Measurements from ENCODE around the gene L1TD1.

Gene L1TD1

GRCh38 chr1:62229468-62229867, 34.8 kb downstream of the L1TD1 start:
- Histone ChIP-seq H3K27ac (replicated peaks; ENCODE audit: low read length) (no peak overlapping the region), H2BK15ac (ENCODE audit: low read length) (no peak overlapping the region), H2AFZ (ENCODE audit: low read length) (no peak overlapping the region), H2BK5ac (ENCODE audit: low read length) (no peak overlapping the region), H3K23ac (ENCODE audit: low read depth, low read length, poor library complexity) (no peak overlapping the region), H3K27me3 (ENCODE audit: control insufficient read depth in 3 of 3, insufficient read depth in 3 of 3, low read depth in 1 of 3, low read length in 3 of 3) (no peaks in the 10 kb centered on the region), H3K9ac (ENCODE audit: low read depth, low read length, poor library complexity) (no peak overlapping the region), H4K91ac (ENCODE audit: low read depth, low read length, poor library complexity) (no peak overlapping the region), H2BK12ac (ENCODE audit: low read length) (no peak overlapping the region), H3K4ac (ENCODE audit: low read length) (no peak overlapping the region), H3K14ac (ENCODE audit: low read length) (no peak overlapping the region), H3K4me1 (ENCODE audit: control insufficient read depth in 2 of 2, insufficient read depth in 1 of 2, low read depth in 1 of 2, low read length in 2 of 2) (peaks cover 0 to 5% of the 10 kb centered on the region in 2 donors), H3K4me3 (ENCODE audit: low read length in 2 of 2) (no peak overlapping the region), H3K4me2 (ENCODE audit: insufficient read depth, low read length, poor library complexity, severe bottlenecking) (no peak overlapping the region), H4K8ac (ENCODE audit: low read depth, low read length) (no peak overlapping the region), H2AK5ac (ENCODE audit: low read depth, low read length) (no peak overlapping the region), H3K18ac (ENCODE audit: low read length) (no peak overlapping the region), H2BK120ac (ENCODE audit: low read depth, low read length) (no peak overlapping the region), H3K79me1 (ENCODE audit: low read depth, low read length) (no peaks in the 10 kb centered on the region), H3K36me3 (replicated peaks in 1 of 2; ENCODE audit: control insufficient read depth in 2 of 2, insufficient read depth in 2 of 2, low read length in 2 of 2) (peaks cover 0 to 2% of the 10 kb centered on the region in 2 donors), H3K9me3 (replicated peaks in 1 of 2; ENCODE audit: control insufficient read depth in 2 of 2, insufficient read depth in 1 of 2, low read depth in 1 of 2, low read length in 2 of 2) (no peaks in the 10 kb centered on the region)
- DNase-seq (ENCODE audit: low spot score), result no peak
- WGBS, 2 donors (ENCODE audit: extremely low coverage in 2 of 2, insufficient read length in 2 of 2, insufficient replicate concordance in 1 of 2), result no CpG with 5 or more reads among the region's 3 CpGs

GRCh38 chr1:62229932-62230331, 35.3 kb downstream of the L1TD1 start:
- Histone ChIP-seq H2BK5ac (ENCODE audit: low read length) (no peak overlapping the region), H2AFZ (ENCODE audit: low read length) (no peak overlapping the region), H3K27ac (replicated peaks; ENCODE audit: low read length) (no peak overlapping the region), H3K14ac (ENCODE audit: low read length) (no peak overlapping the region), H3K9me3 (replicated peaks in 1 of 2; ENCODE audit: control insufficient read depth in 2 of 2, insufficient read depth in 1 of 2, low read depth in 1 of 2, low read length in 2 of 2) (no peaks in the 10 kb centered on the region), H3K4me2 (ENCODE audit: insufficient read depth, low read length, poor library complexity, severe bottlenecking) (no peak overlapping the region), H4K8ac (ENCODE audit: low read depth, low read length) (no peak overlapping the region), H3K36me3 (replicated peaks in 1 of 2; ENCODE audit: control insufficient read depth in 2 of 2, insufficient read depth in 2 of 2, low read length in 2 of 2) (peaks cover 0 to 2% of the 10 kb centered on the region in 2 donors), H2BK12ac (ENCODE audit: low read length) (no peak overlapping the region), H2BK15ac (ENCODE audit: low read length) (no peak overlapping the region), H3K27me3 (ENCODE audit: control insufficient read depth in 3 of 3, insufficient read depth in 3 of 3, low read depth in 1 of 3, low read length in 3 of 3) (no peaks in the 10 kb centered on the region), H3K4ac (ENCODE audit: low read length) (no peak overlapping the region), H4K91ac (ENCODE audit: low read depth, low read length, poor library complexity) (no peak overlapping the region), H3K18ac (ENCODE audit: low read length) (no peak overlapping the region), H3K9ac (ENCODE audit: low read depth, low read length, poor library complexity) (no peak overlapping the region), H3K79me1 (ENCODE audit: low read depth, low read length) (no peaks in the 10 kb centered on the region), H2BK120ac (ENCODE audit: low read depth, low read length) (no peak overlapping the region), H3K23ac (ENCODE audit: low read depth, low read length, poor library complexity) (no peak overlapping the region), H3K4me1 (ENCODE audit: control insufficient read depth in 2 of 2, insufficient read depth in 1 of 2, low read depth in 1 of 2, low read length in 2 of 2) (peaks cover 0 to 5% of the 10 kb centered on the region in 2 donors), H3K4me3 (ENCODE audit: low read length in 2 of 2) (no peak overlapping the region), H2AK5ac (ENCODE audit: low read depth, low read length) (no peak overlapping the region)
- WGBS, 2 donors (ENCODE audit: extremely low coverage in 2 of 2, insufficient read length in 2 of 2, insufficient replicate concordance in 1 of 2), result no CpG with 5 or more reads among the region's 2 CpGs
- no peak for DNase-seq (ENCODE audit: low spot score)

- WGBS, 2 donors (ENCODE audit: extremely low coverage in 2 of 2, insufficient read length in 2 of 2, insufficient replicate concordance in 1 of 2), result no CpG with 5 or more reads among the region's 5 CpGs
- Histone ChIP-seq H3K9me3 (replicated peaks in 1 of 2; ENCODE audit: control insufficient read depth in 2 of 2, insufficient read depth in 1 of 2, low read depth in 1 of 2, low read length in 2 of 2) (no peaks in the 10 kb centered on the region), H3K18ac (ENCODE audit: low read length) (no peak overlapping the region), H3K14ac (ENCODE audit: low read length) (no peak overlapping the region), H3K4me2 (ENCODE audit: insufficient read depth, low read length, poor library complexity, severe bottlenecking) (no peak overlapping the region), H3K27ac (replicated peaks; ENCODE audit: low read length) (no peak overlapping the region), H2BK15ac (ENCODE audit: low read length) (no peak overlapping the region), H3K4ac (ENCODE audit: low read length) (no peak overlapping the region), H3K23ac (ENCODE audit: low read depth, low read length, poor library complexity) (no peak overlapping the region), H3K9ac (ENCODE audit: low read depth, low read length, poor library complexity) (no peak overlapping the region), H2AFZ (ENCODE audit: low read length) (no peak overlapping the region), H2BK5ac (ENCODE audit: low read length) (no peak overlapping the region), H3K79me1 (ENCODE audit: low read depth, low read length) (no peaks in the 10 kb centered on the region), H4K8ac (ENCODE audit: low read depth, low read length) (no peak overlapping the region), H3K27me3 (ENCODE audit: control insufficient read depth in 3 of 3, insufficient read depth in 3 of 3, low read depth in 1 of 3, low read length in 3 of 3) (no peaks in the 10 kb centered on the region), H2BK12ac (ENCODE audit: low read length) (no peak overlapping the region), H2BK120ac (ENCODE audit: low read depth, low read length) (no peak overlapping the region), H4K91ac (ENCODE audit: low read depth, low read length, poor library complexity) (no peak overlapping the region), H3K36me3 (replicated peaks in 1 of 2; ENCODE audit: control insufficient read depth in 2 of 2, insufficient read depth in 2 of 2, low read length in 2 of 2) (peaks cover 0 to 2% of the 10 kb centered on the region in 2 donors), H2AK5ac (ENCODE audit: low read depth, low read length) (no peak overlapping the region), H3K4me3 (ENCODE audit: low read length in 2 of 2) (no peak overlapping the region), H3K4me1 (ENCODE audit: control insufficient read depth in 2 of 2, insufficient read depth in 1 of 2, low read depth in 1 of 2, low read length in 2 of 2) (peaks cover 0 to 5% of the 10 kb centered on the region in 2 donors)
- DNase-seq (ENCODE audit: low spot score), result no peak
These were observed 36.1 kb downstream of the L1TD1 start for GRCh38 chr1:62230718-62231117.

GRCh38 chr1:62232871-62233278, 38.2 kb downstream of the L1TD1 start:
- Histone ChIP-seq H3K9ac (ENCODE audit: low read depth, low read length, poor library complexity) (no peak overlapping the region), H2BK5ac (ENCODE audit: low read length) (no peak overlapping the region), H2AFZ (ENCODE audit: low read length) (no peak overlapping the region), H3K27me3 (ENCODE audit: control insufficient read depth in 3 of 3, insufficient read depth in 3 of 3, low read depth in 1 of 3, low read length in 3 of 3) (no peaks in the 10 kb centered on the region), H3K36me3 (replicated peaks in 1 of 2; ENCODE audit: control insufficient read depth in 2 of 2, insufficient read depth in 2 of 2, low read length in 2 of 2) (no peaks in the 10 kb centered on the region), H4K8ac (ENCODE audit: low read depth, low read length) (no peak overlapping the region), H2BK120ac (ENCODE audit: low read depth, low read length) (no peak overlapping the region), H3K9me3 (replicated peaks in 1 of 2; ENCODE audit: control insufficient read depth in 2 of 2, insufficient read depth in 1 of 2, low read depth in 1 of 2, low read length in 2 of 2) (no peaks in the 10 kb centered on the region), H3K23ac (ENCODE audit: low read depth, low read length, poor library complexity) (no peak overlapping the region), H3K4me2 (ENCODE audit: insufficient read depth, low read length, poor library complexity, severe bottlenecking) (no peak overlapping the region), H3K18ac (ENCODE audit: low read length) (no peak overlapping the region), H2AK5ac (ENCODE audit: low read depth, low read length) (no peak overlapping the region), H3K4me3 (ENCODE audit: low read length in 2 of 2) (no peak overlapping the region), H2BK12ac (ENCODE audit: low read length) (no peak overlapping the region), H3K79me1 (ENCODE audit: low read depth, low read length) (no peaks in the 10 kb centered on the region), H3K27ac (replicated peaks; ENCODE audit: low read length) (no peak overlapping the region), H3K4ac (ENCODE audit: low read length) (no peak overlapping the region), H2BK15ac (ENCODE audit: low read length) (no peak overlapping the region), H4K91ac (ENCODE audit: low read depth, low read length, poor library complexity) (no peak overlapping the region), H3K14ac (ENCODE audit: low read length) (no peak overlapping the region), H3K4me1 (ENCODE audit: control insufficient read depth in 2 of 2, insufficient read depth in 1 of 2, low read depth in 1 of 2, low read length in 2 of 2) (peaks cover 0 to 9% of the 10 kb centered on the region in 2 donors)
- WGBS, 2 donors (ENCODE audit: extremely low coverage in 2 of 2, insufficient read length in 2 of 2, insufficient replicate concordance in 1 of 2), result no CpG with 5 or more reads among the region's 14 CpGs
- DNase-seq (ENCODE audit: low spot score), result no peak

Measured in neuronal stem cell (in vitro differentiated cells).